Measurements from ENCODE around the gene PPDPF. TPM values are rescaled to one million over a fixed set of nuclear protein-coding genes. Genes with fewer than 3 reads are reported as not detected.

PPDPF gene
- polyA plus RNA-seq, 1 donor from 2014 or later: 95.1 TPM

- Histone ChIP-seq H3K36me3 (ENCODE audit: insufficient read depth, low read length) (no peaks in the 10 kb centered on the region), H3K9me3 (ENCODE audit: low read length) (no peaks in the 10 kb centered on the region), H3K4me2 (ENCODE audit: low read length) (peak overlapping the region; percentile 35), H3K4me3 (ENCODE audit: low read length) (peak overlapping the region; percentile 94), H3F3A (ENCODE audit: insufficient read depth, low read length, poor library complexity, severe bottlenecking) (no peaks in the 10 kb centered on the region), H3K9ac (ENCODE audit: low read length) (peak overlapping the region; percentile 95), H3K27me3 (ENCODE audit: insufficient read depth, low read depth, low read length) (no peaks in the 10 kb centered on the region), H3K27ac (ENCODE audit: low read length) (peak overlapping the region; percentile 68), H3K79me2 (replicated peaks; ENCODE audit: insufficient read depth, low read length) (peaks cover 17% of the 10 kb centered on the region), H3K9me2 (ENCODE audit: insufficient read depth, low read length) (no peaks in the 10 kb centered on the region), H2AFZ (ENCODE audit: low read depth, low read length) (peak overlapping the region; percentile 69), H4K20me1 (ENCODE audit: insufficient read depth) (peaks cover 9% of the 10 kb centered on the region)
- TF ChIP-seq, protein P1, sequence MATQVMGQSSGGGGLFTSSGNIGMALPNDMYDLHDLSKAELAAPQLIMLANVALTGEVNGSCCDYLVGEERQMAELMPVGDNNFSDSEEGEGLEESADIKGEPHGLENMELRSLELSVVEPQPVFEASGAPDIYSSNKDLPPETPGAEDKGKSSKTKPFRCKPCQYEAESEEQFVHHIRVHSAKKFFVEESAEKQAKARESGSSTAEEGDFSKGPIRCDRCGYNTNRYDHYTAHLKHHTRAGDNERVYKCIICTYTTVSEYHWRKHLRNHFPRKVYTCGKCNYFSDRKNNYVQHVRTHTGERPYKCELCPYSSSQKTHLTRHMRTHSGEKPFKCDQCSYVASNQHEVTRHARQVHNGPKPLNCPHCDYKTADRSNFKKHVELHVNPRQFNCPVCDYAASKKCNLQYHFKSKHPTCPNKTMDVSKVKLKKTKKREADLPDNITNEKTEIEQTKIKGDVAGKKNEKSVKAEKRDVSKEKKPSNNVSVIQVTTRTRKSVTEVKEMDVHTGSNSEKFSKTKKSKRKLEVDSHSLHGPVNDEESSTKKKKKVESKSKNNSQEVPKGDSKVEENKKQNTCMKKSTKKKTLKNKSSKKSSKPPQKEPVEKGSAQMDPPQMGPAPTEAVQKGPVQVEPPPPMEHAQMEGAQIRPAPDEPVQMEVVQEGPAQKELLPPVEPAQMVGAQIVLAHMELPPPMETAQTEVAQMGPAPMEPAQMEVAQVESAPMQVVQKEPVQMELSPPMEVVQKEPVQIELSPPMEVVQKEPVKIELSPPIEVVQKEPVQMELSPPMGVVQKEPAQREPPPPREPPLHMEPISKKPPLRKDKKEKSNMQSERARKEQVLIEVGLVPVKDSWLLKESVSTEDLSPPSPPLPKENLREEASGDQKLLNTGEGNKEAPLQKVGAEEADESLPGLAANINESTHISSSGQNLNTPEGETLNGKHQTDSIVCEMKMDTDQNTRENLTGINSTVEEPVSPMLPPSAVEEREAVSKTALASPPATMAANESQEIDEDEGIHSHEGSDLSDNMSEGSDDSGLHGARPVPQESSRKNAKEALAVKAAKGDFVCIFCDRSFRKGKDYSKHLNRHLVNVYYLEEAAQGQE (IDR thresholded peaks at IDR 0.05; ENCODE audit: borderline replicate concordance): no peak
- TF ChIP-seq SMC3 (conservative IDR thresholded peaks at IDR 0.05; ENCODE audit: poor library complexity) (peak; percentile 40), POLR2AphosphoS5 (IDR thresholded peaks at IDR 0.05) (no peak), RAD21 (conservative IDR thresholded peaks at IDR 0.05) (peak; percentile 32), MXI1 (conservative IDR thresholded peaks at IDR 0.05; ENCODE audit: poor library complexity, severe bottlenecking) (peak; percentile 26), CTCF (IDR thresholded peaks at IDR 0.05; ENCODE audit: poor library complexity, severe bottlenecking) (peak; percentile 38), TAF1 (IDR thresholded peaks at IDR 0.05; ENCODE audit: low read depth) (no peak), EZH2 (IDR thresholded peaks at IDR 0.05; ENCODE audit: borderline replicate concordance, insufficient read depth, low read length, poor library complexity, severe bottlenecking) (no peak)
Measured at GRCh38 chr20:63519668-63520503, 679 bp upstream of the PPDPF start.

DNA sequence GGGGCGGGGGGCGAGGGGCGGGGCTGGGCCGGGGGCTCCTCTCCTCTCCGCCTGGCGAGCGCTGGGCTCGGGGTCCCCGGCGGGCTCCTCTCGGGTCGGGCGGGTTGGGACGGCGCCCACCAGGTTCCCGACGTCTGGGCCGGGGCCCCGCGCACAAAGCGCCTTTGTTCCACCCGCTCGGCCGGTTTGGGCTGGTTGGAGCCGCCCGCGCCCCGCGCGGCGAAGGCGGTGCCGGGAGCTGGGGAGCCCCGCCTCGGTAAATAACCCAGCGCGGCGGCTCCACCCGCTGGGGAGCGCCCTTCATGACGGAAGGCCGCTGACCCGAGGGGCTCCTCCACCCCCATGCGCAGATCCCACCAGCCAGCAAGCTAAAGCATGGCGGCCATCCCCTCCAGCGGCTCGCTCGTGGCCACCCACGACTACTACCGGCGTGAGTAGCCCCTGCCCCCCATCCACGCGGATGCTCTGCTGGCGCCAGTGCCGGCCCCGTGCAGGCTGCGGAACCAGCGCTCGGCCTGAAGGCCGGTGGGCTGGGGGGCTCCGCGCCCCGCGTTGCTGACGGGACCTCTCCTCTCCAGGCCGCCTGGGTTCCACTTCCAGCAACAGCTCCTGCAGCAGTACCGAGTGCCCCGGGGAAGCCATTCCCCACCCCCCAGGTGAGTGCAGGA lies 503 bp downstream of the PPDPF start:
- H2AFZ ChIP-seq (ENCODE audit: low read depth, low read length): no peak overlapping the region
- H3K9me2 ChIP-seq (ENCODE audit: insufficient read depth, low read length): no peaks in the 10 kb centered on the region
- H3K36me3 ChIP-seq (ENCODE audit: insufficient read depth, low read length): no peaks in the 10 kb centered on the region
- H3K27me3 ChIP-seq (ENCODE audit: insufficient read depth, low read depth, low read length): no peaks in the 10 kb centered on the region
- no peaks in the 10 kb centered on the region for H3K9me3 ChIP-seq (ENCODE audit: low read length)
- TF ChIP-seq SMC3 (conservative IDR thresholded peaks at IDR 0.05; ENCODE audit: poor library complexity) (peak; percentile 52), EZH2 (IDR thresholded peaks at IDR 0.05; ENCODE audit: borderline replicate concordance, insufficient read depth, low read length, poor library complexity, severe bottlenecking) (no peak), MXI1 (conservative IDR thresholded peaks at IDR 0.05; ENCODE audit: poor library complexity, severe bottlenecking) (peak; percentile 82), CTCF (IDR thresholded peaks at IDR 0.05; ENCODE audit: poor library complexity, severe bottlenecking) (peak; percentile 34), RAD21 (conservative IDR thresholded peaks at IDR 0.05) (peak; percentile 51), POLR2AphosphoS5 (IDR thresholded peaks at IDR 0.05) (peak; percentile 35), EP300 (conservative IDR thresholded peaks at IDR 0.05; ENCODE audit: poor library complexity, severe bottlenecking) (no peak), TAF1 (IDR thresholded peaks at IDR 0.05; ENCODE audit: low read depth) (peak; percentile 45)
- TF ChIP-seq, protein P1 (IDR thresholded peaks at IDR 0.05; ENCODE audit: borderline replicate concordance): peak; percentile 40
- peak overlapping the region; percentile 78 for H3K4me2 ChIP-seq (ENCODE audit: low read length)
- H4K20me1 ChIP-seq (ENCODE audit: insufficient read depth): peaks cover 9% of the 10 kb centered on the region
- no peaks in the 10 kb centered on the region for H3F3A ChIP-seq (ENCODE audit: insufficient read depth, low read length, poor library complexity, severe bottlenecking)
- H3K79me2 ChIP-seq (replicated peaks; ENCODE audit: insufficient read depth, low read length): peaks cover 17% of the 10 kb centered on the region
- H3K4me3 ChIP-seq (ENCODE audit: low read length): peak overlapping the region; percentile 94
- H3K27ac ChIP-seq (ENCODE audit: low read length): peak overlapping the region; percentile 84
- peak overlapping the region; percentile 95 for H3K9ac ChIP-seq (ENCODE audit: low read length)
